Measurements from ENCODE around the gene PAK1.

- no peak for TF ChIP-seq POLR2A (IDR thresholded peaks at IDR 0.05)
- no peak for TF ChIP-seq CTCF (IDR thresholded peaks at IDR 0.05)
Observed at GRCh38 chr11:77374108-77374507, 99.8 kb downstream of the PAK1 start.
